Left colon (tissue), 2 donors: Measurements from ENCODE around the gene ZBED5. TPM values are rescaled to one million over a fixed set of nuclear protein-coding genes. Genes with fewer than 3 reads are reported as not detected.

Experiments used
- ATAC-seq: fragments of 200-7000 bp; cut with Tn5 transposase; one replicate; pipeline ENCODE4 v1.9.1; 2020; ENCODE audit warnings: mild to moderate bottlenecking, moderate library complexity
- DNase-seq, 2 donors: peaks; one replicate each; pipeline ENCODE4 v3.0.0-alpha.2; 2020
- intact Hi-C, 2 donors: fragments of 100-400 bp; cut with DNase I in 1 of 2; cut with micrococcal nuclease in 1 of 2; formaldehyde crosslinking; loops; one replicate each; pipeline versions ENCODE4 v1.11.2 to v1.14.0; 2022; cut with DNase I, micrococcal nuclease
- total RNA-seq, 2 donors: library from RNA; stranded (reverse); fragmentation: NEBNext Ultra II Directional; extraction: Animal tissue kit (Norgen Biotek cat#: 25700); gene quantifications; one replicate each; pipeline ENCODE4 v1.2.1, GENCODE V29; 2021
- donor health status: DM: no; HTN: no; CAD: no.
- donor health status: DM: yes; HTN: yes; CAD: no.

The ZBED5 gene
- total RNA-seq, 2 donors from 2014 or later = 36.9 to 37.5 TPM

DNA sequence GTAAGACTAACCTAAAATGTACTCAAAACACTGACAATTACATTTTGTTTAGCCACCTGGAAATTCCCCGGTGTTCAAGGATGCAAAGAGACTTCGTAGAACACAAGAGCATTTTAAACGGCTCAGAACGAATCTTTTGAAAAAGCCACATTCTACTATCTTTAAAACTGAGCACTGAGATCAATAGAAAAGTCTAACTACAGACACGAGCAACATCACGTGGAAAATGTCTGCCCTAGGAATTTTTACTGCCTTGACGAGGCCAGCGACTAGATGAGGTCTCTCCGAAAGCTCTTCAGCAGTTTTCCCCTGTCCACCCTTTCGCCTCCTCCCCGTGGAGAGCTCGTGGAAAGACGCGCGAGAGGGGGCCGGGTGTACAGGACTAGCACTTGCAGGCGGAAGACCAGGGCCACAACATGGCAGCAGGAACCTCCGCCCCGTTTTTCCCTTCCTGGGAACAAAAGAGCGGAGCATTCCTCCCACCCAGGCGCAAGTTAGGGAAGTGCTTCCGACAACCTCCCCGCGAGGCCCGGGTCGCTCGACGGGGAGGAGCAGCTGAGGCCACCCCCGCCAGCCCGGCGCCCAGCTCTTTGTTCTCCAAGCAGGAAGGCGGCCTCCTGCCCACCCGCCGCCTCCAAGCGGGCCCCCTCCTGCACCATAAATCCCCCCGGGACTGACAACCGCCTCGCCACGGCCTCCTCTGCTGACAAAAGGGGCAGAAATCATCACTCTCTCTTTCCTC is 50.2 kb downstream of the ZBED5 start:
- ATAC-seq (peak; percentile 34), DNase-seq (peak; percentile 69 to 70)
- intact Hi-C loops = loop anchor here in 1 of 2 donors (2.0 kb wide), 1 partner anchor 49 kb away; no protein-coding TSS in a partner anchor

DNA sequence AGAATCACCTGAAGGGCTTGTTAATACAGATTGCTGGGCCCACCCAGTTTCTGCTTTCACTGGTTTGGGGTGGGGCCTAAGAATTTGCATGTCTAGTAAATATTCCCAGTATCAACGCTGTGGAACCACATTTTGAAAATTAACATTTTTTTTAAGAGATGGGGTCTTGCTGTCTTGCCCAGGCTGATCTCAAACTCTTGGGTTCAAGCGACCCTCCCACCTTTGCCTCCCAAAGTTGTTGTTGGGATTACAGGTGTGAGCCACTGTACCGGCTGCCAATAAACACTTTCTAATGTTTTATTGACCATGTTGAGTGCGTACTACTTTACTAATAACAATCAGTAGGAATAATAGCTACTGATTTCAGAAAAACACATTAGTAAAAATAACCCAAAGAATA is 51.6 kb downstream of the ZBED5 start:
- ATAC-seq = no peak
- no peak for DNase-seq
- intact Hi-C loops = no loop called here

GRCh38 chr11:10805741-10806140 is 52.1 kb downstream of the ZBED5 start:
- intact Hi-C loops = no loop called here
- DNase-seq (no peak), ATAC-seq (no peak)

DNA sequence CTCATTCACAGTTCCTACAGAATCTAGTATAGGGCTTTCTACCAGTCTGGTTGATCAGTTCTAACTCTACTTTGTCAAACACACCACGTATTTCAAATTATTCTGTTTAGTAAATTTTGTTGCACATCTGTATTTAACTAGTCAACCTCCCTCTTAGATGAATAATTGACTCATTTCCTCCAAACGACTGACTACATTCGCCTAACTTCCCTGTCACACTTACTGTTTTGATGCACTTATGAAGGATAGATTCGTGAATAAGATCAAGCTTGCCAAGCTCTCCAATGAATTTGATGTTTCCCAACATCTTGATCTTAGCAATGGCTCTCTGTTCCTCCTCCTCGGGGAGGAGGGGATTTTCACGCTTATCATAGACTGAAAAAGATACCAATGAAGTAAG is 54.2 kb downstream of the ZBED5 start:
- no peak for DNase-seq
- no peak for ATAC-seq
- intact Hi-C loops = no loop called here

Other genes starting within 250 kb of the ZBED5 start
- gene IRAG1, start 164.3 kb downstream of the ZBED5 start, total RNA-seq = 10 to 100 TPM in 1 of 2 donors, 1 to 10 TPM in 1; 7.7 to 22.9 TPM
- 10 to 100 TPM; 26.9 to 35.0 TPM for gene CTR9, start 106.8 kb downstream of the ZBED5 start, total RNA-seq
- gene EIF4G2, start 49.1 kb downstream of the ZBED5 start, total RNA-seq = 100 to 1,000 TPM; 726 to 854 TPM